Central memory CD8-positive, alpha-beta T cell (primary cell): ENCODE data around the gene UBN2.

Experiments
- ATAC-seq: fragments of 150-1000 bp; cut with Tn5 transposase; replicated peaks from 2 replicates; pipeline ENCODE4 v1.10.0; 2022; ENCODE audit warnings: mild to moderate bottlenecking, moderate FRiP score, moderate number of reproducible peaks; ENCODE audit not compliant: poor library complexity, severe bottlenecking; ENCODE audit errors: extremely low read depth
- DNase-seq, 2 donors: peaks; one replicate each; pipeline ENCODE4 v3.0.0; 2021; ENCODE audit warnings: low spot score in 2 of 2
- H3K27ac Mint-ChIP-seq: one replicate; pipeline ENCODE4 v1.8.0; 2022; ENCODE audit warnings: low read depth, mild to moderate bottlenecking, moderate library complexity, mixed read lengths
- H3K27me3 Mint-ChIP-seq: one replicate; pipeline ENCODE4 v1.8.0; 2022; ENCODE audit warnings: mixed read lengths
- H3K36me3 Mint-ChIP-seq: one replicate; pipeline ENCODE4 v1.8.0; 2022; ENCODE audit warnings: mild to moderate bottlenecking, moderate library complexity, mixed read lengths; ENCODE audit not compliant: insufficient read depth
- H3K4me1 Mint-ChIP-seq: one replicate; pipeline ENCODE4 v1.8.0; 2022; ENCODE audit warnings: mixed read lengths
- H3K4me3 Mint-ChIP-seq: one replicate; pipeline ENCODE4 v1.8.0; 2022; ENCODE audit warnings: mild to moderate bottlenecking, moderate library complexity, mixed read lengths
- H3K9me3 Mint-ChIP-seq: one replicate; pipeline ENCODE4 v1.8.0; 2022; ENCODE audit warnings: mixed read lengths

UBN2 gene

GRCh38 chr7:139345042-139345441 is 114.0 kb downstream of the UBN2 start:
- peaks cover 29% of the 10 kb centered on the region for H3K36me3 Mint-ChIP-seq
- ATAC-seq (no peak), DNase-seq (no peak)
- peaks cover 27% of the 10 kb centered on the region for H3K4me1 Mint-ChIP-seq
- H3K9me3 Mint-ChIP-seq = peaks cover 6% of the 10 kb centered on the region
- H3K27ac Mint-ChIP-seq = no peak overlapping the region
- peaks cover 9% of the 10 kb centered on the region for H3K27me3 Mint-ChIP-seq
- no peak overlapping the region for H3K4me3 Mint-ChIP-seq

- peaks cover 12% of the 10 kb centered on the region for H3K4me1 Mint-ChIP-seq
- no peaks in the 10 kb centered on the region for H3K9me3 Mint-ChIP-seq
- no peak for DNase-seq
- H3K4me3 Mint-ChIP-seq = no peak overlapping the region
- H3K27me3 Mint-ChIP-seq = no peaks in the 10 kb centered on the region
- peaks cover 10% of the 10 kb centered on the region for H3K36me3 Mint-ChIP-seq
- ATAC-seq = no peak
- no peak overlapping the region for H3K27ac Mint-ChIP-seq
Measured at GRCh38 chr7:139351027-139351426, 120.0 kb downstream of the UBN2 start.

GRCh38 chr7:139354729-139355128 is 123.7 kb downstream of the UBN2 start:
- Mint-ChIP-seq H3K27me3 (no peaks in the 10 kb centered on the region), H3K27ac (no peak overlapping the region), H3K4me1 (peaks cover 17% of the 10 kb centered on the region), H3K36me3 (peaks cover 13% of the 10 kb centered on the region), H3K4me3 (no peak overlapping the region), H3K9me3 (no peaks in the 10 kb centered on the region)
- ATAC-seq (no peak), DNase-seq (no peak)

- DNase-seq = no peak
Measured at GRCh38 chr7:139355320-139355719, 124.3 kb downstream of the UBN2 start.

More at GRCh38 chr7:139355320-139355719, 124.3 kb downstream of the UBN2 start:
- Mint-ChIP-seq H3K9me3 (no peaks in the 10 kb centered on the region), H3K27me3 (no peaks in the 10 kb centered on the region), H3K4me3 (no peak overlapping the region), H3K36me3 (peaks cover 16% of the 10 kb centered on the region), H3K4me1 (peaks cover 19% of the 10 kb centered on the region), H3K27ac (no peak overlapping the region)
- ATAC-seq = no peak
